ENCODE results near the gene NRXN3.

DNA sequence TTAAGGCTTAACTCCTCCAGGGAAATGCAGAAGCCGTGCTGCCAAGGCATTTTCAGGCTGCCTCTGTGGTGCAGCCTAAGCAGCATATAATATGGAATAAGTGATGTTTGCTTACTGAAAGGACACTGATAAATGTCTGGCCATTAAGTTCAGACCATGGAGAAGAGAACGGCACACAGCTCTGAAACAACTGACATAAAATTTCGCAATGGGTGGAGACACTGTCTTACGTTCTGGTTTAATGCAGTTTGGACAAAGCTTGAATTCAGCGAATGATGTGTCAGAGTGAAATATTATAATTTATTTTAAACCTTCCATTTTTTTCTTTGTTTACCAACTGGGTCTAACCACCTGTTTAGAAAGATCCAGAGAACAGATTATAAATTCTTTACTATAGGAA, 27.2 kb upstream of the NRXN3 start:
- TF ChIP-seq MXI1 (IDR thresholded peaks at IDR 0.05; ENCODE audit: borderline replicate concordance, low read depth, low read length) (no peak), NFE2L2 (IDR thresholded peaks at IDR 0.05; ENCODE audit: low read depth, low read length) (no peak), POLR2A (IDR thresholded peaks at IDR 0.05; ENCODE audit: low read depth, low read length) (no peak), MAFK (IDR thresholded peaks at IDR 0.05; ENCODE audit: low read depth, low read length) (no peak), RAD21 (IDR thresholded peaks at IDR 0.05; ENCODE audit: low read length) (no peak), MAZ (IDR thresholded peaks at IDR 0.05; ENCODE audit: borderline replicate concordance, low read depth, low read length) (no peak)
- TF ChIP-seq, protein P1, sequence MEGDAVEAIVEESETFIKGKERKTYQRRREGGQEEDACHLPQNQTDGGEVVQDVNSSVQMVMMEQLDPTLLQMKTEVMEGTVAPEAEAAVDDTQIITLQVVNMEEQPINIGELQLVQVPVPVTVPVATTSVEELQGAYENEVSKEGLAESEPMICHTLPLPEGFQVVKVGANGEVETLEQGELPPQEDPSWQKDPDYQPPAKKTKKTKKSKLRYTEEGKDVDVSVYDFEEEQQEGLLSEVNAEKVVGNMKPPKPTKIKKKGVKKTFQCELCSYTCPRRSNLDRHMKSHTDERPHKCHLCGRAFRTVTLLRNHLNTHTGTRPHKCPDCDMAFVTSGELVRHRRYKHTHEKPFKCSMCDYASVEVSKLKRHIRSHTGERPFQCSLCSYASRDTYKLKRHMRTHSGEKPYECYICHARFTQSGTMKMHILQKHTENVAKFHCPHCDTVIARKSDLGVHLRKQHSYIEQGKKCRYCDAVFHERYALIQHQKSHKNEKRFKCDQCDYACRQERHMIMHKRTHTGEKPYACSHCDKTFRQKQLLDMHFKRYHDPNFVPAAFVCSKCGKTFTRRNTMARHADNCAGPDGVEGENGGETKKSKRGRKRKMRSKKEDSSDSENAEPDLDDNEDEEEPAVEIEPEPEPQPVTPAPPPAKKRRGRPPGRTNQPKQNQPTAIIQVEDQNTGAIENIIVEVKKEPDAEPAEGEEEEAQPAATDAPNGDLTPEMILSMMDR (conservative IDR thresholded peaks at IDR 0.05; ENCODE audit: low read depth, low read length), result no peak

All from IMR-90 (cell line).